ENCODE data around the gene AMELX.

DNA sequence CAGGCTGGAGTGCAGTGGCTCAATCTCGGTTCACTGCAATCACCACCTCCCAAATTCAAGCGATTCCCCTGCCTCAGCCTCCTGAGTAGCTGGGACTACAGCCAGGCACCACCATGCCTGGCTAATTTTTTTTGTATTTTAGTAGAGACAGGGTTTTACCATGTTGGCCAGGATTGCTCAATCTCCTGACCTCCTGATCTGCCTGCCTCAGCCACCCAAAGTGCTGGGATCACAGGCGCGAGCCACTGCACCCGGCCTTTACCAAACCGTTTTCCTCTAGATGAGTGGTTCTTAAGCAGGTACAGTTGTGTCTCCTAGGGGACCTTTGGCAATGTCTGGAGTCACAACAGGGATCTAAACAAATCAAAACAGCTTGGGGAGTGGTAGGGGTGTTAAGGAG lies 11.6 kb downstream of the AMELX start:
- TF ChIP-seq, protein P1, sequence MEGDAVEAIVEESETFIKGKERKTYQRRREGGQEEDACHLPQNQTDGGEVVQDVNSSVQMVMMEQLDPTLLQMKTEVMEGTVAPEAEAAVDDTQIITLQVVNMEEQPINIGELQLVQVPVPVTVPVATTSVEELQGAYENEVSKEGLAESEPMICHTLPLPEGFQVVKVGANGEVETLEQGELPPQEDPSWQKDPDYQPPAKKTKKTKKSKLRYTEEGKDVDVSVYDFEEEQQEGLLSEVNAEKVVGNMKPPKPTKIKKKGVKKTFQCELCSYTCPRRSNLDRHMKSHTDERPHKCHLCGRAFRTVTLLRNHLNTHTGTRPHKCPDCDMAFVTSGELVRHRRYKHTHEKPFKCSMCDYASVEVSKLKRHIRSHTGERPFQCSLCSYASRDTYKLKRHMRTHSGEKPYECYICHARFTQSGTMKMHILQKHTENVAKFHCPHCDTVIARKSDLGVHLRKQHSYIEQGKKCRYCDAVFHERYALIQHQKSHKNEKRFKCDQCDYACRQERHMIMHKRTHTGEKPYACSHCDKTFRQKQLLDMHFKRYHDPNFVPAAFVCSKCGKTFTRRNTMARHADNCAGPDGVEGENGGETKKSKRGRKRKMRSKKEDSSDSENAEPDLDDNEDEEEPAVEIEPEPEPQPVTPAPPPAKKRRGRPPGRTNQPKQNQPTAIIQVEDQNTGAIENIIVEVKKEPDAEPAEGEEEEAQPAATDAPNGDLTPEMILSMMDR (IDR thresholded peaks at IDR 0.05) = no peak
- TF ChIP-seq POLR2AphosphoS5 (IDR thresholded peaks at IDR 0.05; ENCODE audit: insufficient read depth in 1 of 2, low read depth in 1 of 2) = no peak
